ENCODE data around the gene PDLIM5.

The PDLIM5 gene

GRCh38 chr4:94410678-94411206, 41.0 kb upstream of the PDLIM5 start:
- Histone ChIP-seq H3K4me2 (peak overlapping the region in 2 of 11 experiments; percentile 10 to 36; a peak in 4 of 22 replicates), H3K4me1 (peaks cover 0 to 14% (median 4%) of the 10 kb centered on the region in 10 experiments; a peak in 12 of 20 replicates), H4K20me1 (no peaks in the 10 kb centered on the region), H3K36me3 (no peaks in the 10 kb centered on the region), H3K9ac (no peak overlapping the region), H3K9me3 (replicated peaks in 1 of 11) (no peaks in the 10 kb centered on the region), H3K27ac (no peak overlapping the region), H3K27me3 (no peaks in the 10 kb centered on the region), H3K4me3 (no peak overlapping the region)
- no peak for TF ChIP-seq Cebpa-rat (IDR thresholded peaks at IDR 0.05)

DNA sequence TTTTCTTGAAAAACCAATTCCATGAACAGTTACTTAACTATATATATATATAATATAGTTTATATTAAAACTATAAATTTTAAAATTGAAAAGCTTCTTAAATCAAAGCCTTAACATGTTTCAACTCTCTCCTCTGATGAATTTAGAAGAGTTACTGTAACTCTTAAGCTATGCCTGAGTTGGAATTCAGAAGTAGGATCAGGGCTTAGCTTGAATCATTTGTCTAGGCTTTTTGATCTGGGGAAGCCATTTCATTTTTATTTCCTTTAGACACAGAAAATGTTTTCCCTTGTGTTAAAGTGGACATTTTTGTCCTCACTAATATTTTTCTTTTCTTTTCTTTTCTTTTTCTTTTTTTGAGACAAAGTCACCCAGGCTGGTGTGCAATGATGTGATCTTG, 40.4 kb upstream of the PDLIM5 start:
- Histone ChIP-seq H3K4me1 (peaks cover 0 to 14% (median 4%) of the 10 kb centered on the region in 10 experiments; a peak in 12 of 20 replicates), H3K4me3 (no peak overlapping the region), H4K20me1 (no peaks in the 10 kb centered on the region), H3K36me3 (no peaks in the 10 kb centered on the region), H3K9me3 (replicated peaks in 1 of 11) (no peaks in the 10 kb centered on the region), H3K4me2 (no peak overlapping the region), H3K9ac (no peak overlapping the region), H3K27ac (no peak overlapping the region), H3K27me3 (no peaks in the 10 kb centered on the region)
- TF ChIP-seq Cebpa-rat (IDR thresholded peaks at IDR 0.05): no peak

DNA sequence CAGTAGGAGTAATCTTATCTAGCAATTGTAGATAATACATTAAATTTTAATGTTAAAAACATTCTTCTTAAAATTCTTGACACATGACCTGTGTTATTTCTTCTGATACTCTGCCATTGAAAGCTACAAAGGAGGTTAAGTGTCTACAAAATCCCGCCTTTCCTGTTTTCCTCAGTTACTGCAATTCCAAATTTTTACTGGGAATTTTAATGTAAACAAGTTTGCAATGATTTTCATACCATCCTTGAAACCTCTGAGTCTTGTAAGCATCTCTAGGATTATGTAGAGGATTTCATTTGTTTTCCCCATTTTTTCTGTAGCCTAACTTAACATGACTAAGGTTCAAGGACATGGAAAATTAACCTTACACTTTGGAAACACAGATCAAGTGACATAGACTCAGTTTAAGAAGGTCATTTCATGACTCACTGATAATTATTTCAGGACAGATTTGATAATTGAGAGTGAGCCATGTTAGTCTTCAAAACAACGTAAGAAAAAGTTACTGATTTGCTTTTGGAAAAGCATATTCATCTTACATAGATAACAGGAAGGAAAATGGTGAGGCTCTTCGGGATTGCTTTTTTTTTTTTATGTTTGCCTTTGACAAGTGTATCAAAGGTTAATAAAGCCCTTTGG, 39.6 kb upstream of the PDLIM5 start:
- no peak overlapping the region for H3K27ac ChIP-seq
- H3K27me3 ChIP-seq: no peaks in the 10 kb centered on the region
- 0 out of 22 replicates have a peak, but pooled peaks cover 0 to 4% (median 0%) of the 10 kb centered on the region in 11 experiments for H3K9me3 ChIP-seq (replicated peaks in 1 of 11)
- peak overlapping the region in 3 of 11 experiments; percentile 30 to 55 (median 52); a peak in 5 of 22 replicates for H3K4me2 ChIP-seq
- no peak for TF ChIP-seq Cebpa-rat (IDR thresholded peaks at IDR 0.05)
- no peaks in the 10 kb centered on the region for H4K20me1 ChIP-seq
- no peak overlapping the region for H3K9ac ChIP-seq
- no peaks in the 10 kb centered on the region for H3K36me3 ChIP-seq
- no peak overlapping the region for H3K4me3 ChIP-seq
- H3K4me1 ChIP-seq: peaks cover 0 to 14% (median 4%) of the 10 kb centered on the region in 10 experiments; a peak in 12 of 20 replicates

DNA sequence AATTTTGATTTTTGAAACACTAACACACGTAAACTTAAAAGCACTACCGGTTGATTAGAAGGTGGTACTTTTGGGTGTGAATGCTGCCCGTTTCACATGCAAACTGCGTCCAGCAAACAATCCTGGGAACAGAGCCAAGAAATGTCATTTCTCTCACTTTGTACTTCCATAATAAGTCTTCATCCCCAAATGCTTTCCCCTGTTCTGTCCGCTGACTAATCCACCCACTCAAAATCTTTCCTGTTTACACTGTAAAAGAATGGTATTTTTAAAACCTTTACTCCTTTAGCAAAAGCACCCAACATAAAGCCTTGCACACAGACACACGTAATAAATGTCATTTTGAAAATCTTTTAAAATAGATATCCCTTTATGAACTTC, 39.1 kb upstream of the PDLIM5 start:
- Histone ChIP-seq H4K20me1 (no peaks in the 10 kb centered on the region), H3K27ac (no peak overlapping the region), H3K9me3 (replicated peaks in 1 of 11) (0 out of 22 replicates have a peak, but pooled peaks cover 0 to 6% (median 0%) of the 10 kb centered on the region in 11 experiments), H3K4me2 (peak overlapping the region in 3 of 11 experiments; percentile 30 to 55 (median 52); a peak in 6 of 22 replicates), H3K4me3 (no peak overlapping the region), H3K4me1 (peaks cover 0 to 14% (median 4%) of the 10 kb centered on the region in 10 experiments; a peak in 12 of 20 replicates), H3K27me3 (no peaks in the 10 kb centered on the region), H3K36me3 (no peaks in the 10 kb centered on the region), H3K9ac (no peak overlapping the region)
- TF ChIP-seq Cebpa-rat (IDR thresholded peaks at IDR 0.05): no peak

- Histone ChIP-seq H3K27ac (no peak overlapping the region), H3K4me2 (peak overlapping the region in 3 of 11 experiments; percentile 30 to 55 (median 52); a peak in 6 of 22 replicates)
Measured at GRCh38 chr4:94413085-94413840, 38.5 kb upstream of the PDLIM5 start.

GRCh38 chr4:94414907-94415306, 36.8 kb upstream of the PDLIM5 start:
- Histone ChIP-seq H3K27ac (no peak overlapping the region), H3K9ac (no peak overlapping the region), H3K4me3 (no peak overlapping the region), H3K4me2 (no peak overlapping the region), H3K36me3 (no peaks in the 10 kb centered on the region), H3K4me1 (peaks cover 0 to 14% (median 4%) of the 10 kb centered on the region in 10 experiments; a peak in 12 of 20 replicates), H4K20me1 (no peaks in the 10 kb centered on the region), H3K9me3 (replicated peaks in 1 of 11) (0 out of 22 replicates have a peak, but pooled peaks cover 0 to 6% (median 0%) of the 10 kb centered on the region in 11 experiments), H3K27me3 (no peaks in the 10 kb centered on the region)
- no peak for TF ChIP-seq Cebpa-rat (IDR thresholded peaks at IDR 0.05)

More at GRCh38 chr4:94413085-94413840, 38.5 kb upstream of the PDLIM5 start:
- Histone ChIP-seq H4K20me1 (no peaks in the 10 kb centered on the region), H3K36me3 (no peaks in the 10 kb centered on the region), H3K27me3 (no peaks in the 10 kb centered on the region), H3K4me3 (no peak overlapping the region), H3K9me3 (replicated peaks in 1 of 11) (0 out of 22 replicates have a peak, but pooled peaks cover 0 to 6% (median 0%) of the 10 kb centered on the region in 11 experiments), H3K4me1 (peaks cover 0 to 14% (median 4%) of the 10 kb centered on the region in 10 experiments; a peak in 12 of 20 replicates), H3K9ac (no peak overlapping the region)
- TF ChIP-seq Cebpa-rat (IDR thresholded peaks at IDR 0.05): no peak

GRCh38 chr4:94415448-94415847, 36.3 kb upstream of the PDLIM5 start:
- H3K27ac ChIP-seq: no peak overlapping the region
- H3K4me1 ChIP-seq: peaks cover 0 to 14% (median 4%) of the 10 kb centered on the region in 10 experiments; a peak in 12 of 20 replicates
- TF ChIP-seq Cebpa-rat (IDR thresholded peaks at IDR 0.05): no peak

GRCh38 chr4:94416335-94416734, 35.4 kb upstream of the PDLIM5 start:
- Histone ChIP-seq H3K36me3 (no peaks in the 10 kb centered on the region), H4K20me1 (no peaks in the 10 kb centered on the region), H3K27ac (no peak overlapping the region), H3K9me3 (replicated peaks in 1 of 11) (0 out of 22 replicates have a peak, but pooled peaks cover 0 to 6% (median 0%) of the 10 kb centered on the region in 11 experiments), H3K9ac (no peak overlapping the region), H3K4me1 (peaks cover 0 to 14% (median 0%) of the 10 kb centered on the region in 10 experiments; a peak in 7 of 20 replicates), H3K4me2 (no peak overlapping the region), H3K27me3 (no peaks in the 10 kb centered on the region), H3K4me3 (no peak overlapping the region)
- no peak for TF ChIP-seq Cebpa-rat (IDR thresholded peaks at IDR 0.05)

More at GRCh38 chr4:94415448-94415847, 36.3 kb upstream of the PDLIM5 start:
- Histone ChIP-seq H3K36me3 (no peaks in the 10 kb centered on the region), H3K9ac (no peak overlapping the region), H4K20me1 (no peaks in the 10 kb centered on the region), H3K4me2 (no peak overlapping the region), H3K27me3 (no peaks in the 10 kb centered on the region), H3K9me3 (replicated peaks in 1 of 11) (0 out of 22 replicates have a peak, but pooled peaks cover 0 to 6% (median 0%) of the 10 kb centered on the region in 11 experiments), H3K4me3 (no peak overlapping the region)

GRCh38 chr4:94416981-94417380, 34.8 kb upstream of the PDLIM5 start:
- H3K9ac ChIP-seq: no peak overlapping the region
- H3K9me3 ChIP-seq (replicated peaks in 1 of 11): 0 out of 22 replicates have a peak, but pooled peaks cover 0 to 6% (median 0%) of the 10 kb centered on the region in 11 experiments
- no peak for TF ChIP-seq Cebpa-rat (IDR thresholded peaks at IDR 0.05)
- H3K27me3 ChIP-seq: no peaks in the 10 kb centered on the region
- peaks cover 0 to 14% (median 0%) of the 10 kb centered on the region in 10 experiments; a peak in 7 of 20 replicates for H3K4me1 ChIP-seq
- no peaks in the 10 kb centered on the region for H3K36me3 ChIP-seq
- H4K20me1 ChIP-seq: no peaks in the 10 kb centered on the region
- no peak overlapping the region for H3K27ac ChIP-seq
- no peak overlapping the region for H3K4me2 ChIP-seq
- H3K4me3 ChIP-seq: no peak overlapping the region
